H1 (cell line): ENCODE data around the gene CMSS1. TPM values are rescaled to one million over a fixed set of nuclear protein-coding genes. Genes with fewer than 3 reads are reported as not detected.

Experiments
- CTCF ChIA-PET: fragments of 300-600 bp; sonication (Branson Sonifier 250); formaldehyde crosslinking; loops from one replicate; lab custom pipeline; 2021; ENCODE audit not compliant: partially characterized antibody; lab: Charles Lee
- POLR2A ChIA-PET: fragments of 300-600 bp; sonication (Branson Sonifier 250); formaldehyde crosslinking; loops from one replicate; lab custom pipeline; 2021; ENCODE audit warnings: inconsistent platforms; ENCODE audit not compliant: partially characterized antibody; lab: Charles Lee
- DNase-seq, 2 experiments: peaks; one replicate each; pipeline versions ENCODE4 v3.0.0 to v3.0.0-alpha.2; 2010 to 2022; ENCODE audit warnings: low spot score in 2 of 2, low read depth in 1 of 2, mixed read lengths in 1 of 2
- FAIRE-seq: peaks from 2 replicates; lab custom pipeline; 2011; peaks lifted over from hg19 to GRCh38; lab: Jason Lieb, UNC
- H2AFZ ChIP-seq: 2 replicates; pipeline ENCODE4 v1.8.1; 2012; ENCODE audit warnings: low read length, inconsistent platforms
- H2AK5ac ChIP-seq: 2 replicates; pipeline ENCODE4 v1.6.1; 2013; ENCODE audit warnings: low read depth, low read length
- H2BK120ac ChIP-seq: replicated peaks from 2 replicates; pipeline ENCODE3; 2013; ENCODE audit warnings: low read depth, low read length, inconsistent platforms
- H2BK12ac ChIP-seq: 2 replicates; pipeline ENCODE4 v1.6.1; 2013; ENCODE audit warnings: low read depth, low read length
- H2BK15ac ChIP-seq: 2 replicates; pipeline ENCODE4 v1.6.1; 2013; ENCODE audit warnings: low read length
- H2BK20ac ChIP-seq: 2 replicates; pipeline ENCODE4 v1.6.1; 2013; ENCODE audit warnings: low read length
- H2BK5ac ChIP-seq: 2 replicates; pipeline ENCODE4 v1.6.1; 2013; ENCODE audit warnings: low read depth, low read length
- H3K14ac ChIP-seq: 2 replicates; pipeline ENCODE4 v1.6.1; 2013; ENCODE audit warnings: inconsistent platforms; ENCODE audit not compliant: insufficient read length
- H3K18ac ChIP-seq: 2 replicates; pipeline ENCODE4 v1.6.1; 2013; ENCODE audit warnings: low read length; ENCODE audit errors: extremely low read depth
- H3K23ac ChIP-seq: 2 replicates; pipeline ENCODE4 v1.6.1; 2013; ENCODE audit warnings: inconsistent platforms; ENCODE audit not compliant: insufficient read length
- H3K23me2 ChIP-seq: 2 replicates; pipeline ENCODE4 v1.6.1; 2013; ENCODE audit warnings: low read depth, low read length
- H3K27ac ChIP-seq: 2 replicates; pipeline ENCODE4 v1.6.1; 2011; ENCODE audit warnings: low read depth, low read length, inconsistent platforms
- H3K27me3 ChIP-seq, 4 experiments: replicated peaks in 1 of 4; 1 replicate in 1 of 4; 2 replicates in 3 of 4; pipeline versions ENCODE4 v1.6.1 to v1.8.1; 2011 to 2013; ENCODE audit warnings: low read length in 3 of 4, mild to moderate bottlenecking in 3 of 4, inconsistent platforms in 2 of 4, mixed read lengths in 2 of 4, moderate library complexity in 1 of 4; ENCODE audit not compliant: control insufficient read depth in 3 of 4, insufficient read depth in 3 of 4; ENCODE audit errors: extremely low read depth in 1 of 4
- H3K36me3 ChIP-seq, 4 experiments: 2 replicates each; pipeline versions ENCODE4 v1.6.1 to v1.8.1; 2011 to 2013; ENCODE audit warnings: mild to moderate bottlenecking in 4 of 4, low read length in 3 of 4, moderate library complexity in 2 of 4, control low read depth in 1 of 4, inconsistent platforms in 1 of 4; ENCODE audit not compliant: insufficient read depth in 4 of 4, control insufficient read depth in 2 of 4
- H3K4ac ChIP-seq: replicated peaks from 2 replicates; pipeline ENCODE3; 2013; ENCODE audit warnings: low read length, low read depth, mixed read lengths, inconsistent platforms; ENCODE audit not compliant: insufficient read length
- H3K4me1 ChIP-seq, 4 experiments: replicated peaks in 1 of 4; 1 replicate in 1 of 4; 2 replicates in 3 of 4; pipeline versions ENCODE4 v1.6.1 to v1.8.1; 2011 to 2013; ENCODE audit warnings: low read length in 3 of 4, inconsistent platforms in 2 of 4, mixed read lengths in 1 of 4; ENCODE audit not compliant: insufficient read depth in 4 of 4, control insufficient read depth in 3 of 4
- H3K4me2 ChIP-seq, 2 experiments: 2 replicates each; pipeline versions ENCODE4 v1.6.1 to v1.8.1; 2011 to 2013; ENCODE audit warnings: low read depth in 2 of 2, low read length in 2 of 2, control low read depth in 1 of 2, inconsistent platforms in 1 of 2, mild to moderate bottlenecking in 1 of 2; ENCODE audit not compliant: insufficient read depth in 1 of 2
- H3K4me3 ChIP-seq, 4 experiments: fragments of 200-600, 300-600 bp in 1 of 4; sonication (generic), shearing (Covaris generic), sonication (Bioruptor Twin) in 1 of 4; 2 replicates each; pipeline versions ENCODE4 v1.5.1 to v1.8.1; 2011 to 2016; ENCODE audit warnings: low read length in 4 of 4, low read depth in 3 of 4, control low read depth in 2 of 4, inconsistent platforms in 2 of 4, mild to moderate bottlenecking in 2 of 4, mixed read lengths in 1 of 4, moderate library complexity in 1 of 4; ENCODE audit not compliant: insufficient read depth in 2 of 4; ENCODE audit errors: extremely low read depth in 1 of 4
- H3K56ac ChIP-seq: replicated peaks from 2 replicates; pipeline ENCODE3; 2013; ENCODE audit warnings: low read depth, mild to moderate bottlenecking, mixed read lengths, low read length, inconsistent platforms; ENCODE audit not compliant: insufficient read length
- H3K79me1 ChIP-seq: 2 replicates; pipeline ENCODE4 v1.6.1; 2013; ENCODE audit warnings: low read depth, low read length, control low read depth
- H3K79me2 ChIP-seq, 2 experiments: 2 replicates each; pipeline versions ENCODE4 v1.6.1 to v1.8.1; 2012 to 2013; ENCODE audit warnings: low read length in 2 of 2, mild to moderate bottlenecking in 2 of 2, inconsistent platforms in 1 of 2; ENCODE audit not compliant: insufficient read depth in 2 of 2, control insufficient read depth in 1 of 2
- H3K9ac ChIP-seq, 4 experiments: replicated peaks in 1 of 4; 1 replicate in 1 of 4; 2 replicates in 3 of 4; pipeline versions ENCODE4 v1.6.1 to v1.8.1; 2011 to 2013; ENCODE audit warnings: low read depth in 3 of 4, low read length in 3 of 4, control low read depth in 2 of 4, mild to moderate bottlenecking in 2 of 4, moderate library complexity in 2 of 4, inconsistent platforms in 1 of 4; ENCODE audit errors: extremely low read depth in 1 of 4
- H3K9me3 ChIP-seq, 2 experiments: 2 replicates each; pipeline versions ENCODE4 v1.6.1 to v1.8.1; 2012 to 2013; ENCODE audit warnings: mild to moderate bottlenecking in 2 of 2, moderate library complexity in 2 of 2, control low read depth in 1 of 2, inconsistent platforms in 1 of 2, low read depth in 1 of 2, low read length in 1 of 2, mixed read lengths in 1 of 2; ENCODE audit not compliant: insufficient read depth in 2 of 2
- H4K20me1 ChIP-seq, 2 experiments: replicated peaks in 1 of 2; 2 replicates each; pipeline versions ENCODE3 to v1.8.1; 2011 to 2013; ENCODE audit warnings: inconsistent platforms in 2 of 2, low read length in 2 of 2, mild to moderate bottlenecking in 1 of 2; ENCODE audit not compliant: insufficient read depth in 2 of 2, control insufficient read depth in 1 of 2
- H4K5ac ChIP-seq: 2 replicates; pipeline ENCODE4 v1.6.1; 2013; ENCODE audit warnings: low read length, low read depth, mixed read lengths, inconsistent platforms; ENCODE audit not compliant: insufficient read length
- H4K8ac ChIP-seq: 2 replicates; pipeline ENCODE4 v1.8.0; 2013; ENCODE audit warnings: mild to moderate bottlenecking, moderate library complexity, low read length, inconsistent platforms; ENCODE audit not compliant: insufficient read depth; ENCODE audit errors: extremely low read depth
- H4K91ac ChIP-seq: replicated peaks from 2 replicates; pipeline ENCODE3; 2013; ENCODE audit warnings: low read length, mixed read lengths, inconsistent platforms; ENCODE audit not compliant: insufficient read length
- E2F6 ChIP-seq: IDR thresholded peaks from 2 replicates; pipeline ENCODE4 v1.6.1; 2012; ENCODE audit warnings: inconsistent platforms
- GTF2F1 ChIP-seq: IDR thresholded peaks from 2 replicates; pipeline ENCODE4 v1.6.1; 2012; ENCODE audit warnings: low read depth, low read length, improper control_type of control experiment, borderline replicate concordance
- JUN ChIP-seq: IDR thresholded peaks from 2 replicates; pipeline ENCODE4 v1.6.1; 2011; ENCODE audit warnings: low read depth, mild to moderate bottlenecking, improper control_type of control experiment, low read length
- MAX ChIP-seq: IDR thresholded peaks from 2 replicates; pipeline ENCODE4 v1.6.1; 2012; ENCODE audit warnings: inconsistent platforms
- SP1 ChIP-seq: IDR thresholded peaks from 2 replicates; pipeline ENCODE4 v1.6.1; 2011; ENCODE audit warnings: low read depth, low read length
- TCF12 ChIP-seq: IDR thresholded peaks from 2 replicates; pipeline ENCODE4 v1.6.1; 2011; ENCODE audit warnings: low read depth, mild to moderate bottlenecking, low read length
- WGBS, 2 experiments: shearing (Covaris generic) in 1 of 2; methylation state at CpG; one replicate each; pipeline versions ENCODE4 v1.1.6 to v1.1.7; 2013 to 2015; ENCODE audit warnings: low lambda C conversion rate in 2 of 2, mixed read lengths in 2 of 2, inconsistent platforms in 1 of 2, low coverage in 1 of 2, missing lambda C conversion rate in 1 of 2; ENCODE audit not compliant: insufficient replicate concordance in 2 of 2, insufficient coverage in 1 of 2, insufficient read length in 1 of 2; ENCODE audit errors: extremely low coverage in 1 of 2, missing lambda C conversion rate in 1 of 2; 5-methylcytosine and 5-hydroxymethylcytosine counted together
- polyA plus RNA-seq, 7 experiments: library from polyadenylated mRNA; depleted of rRNA in 3 of 7; stranded (reverse) in 5 of 7; unstranded in 2 of 7; fragments of >200 nt in 5 of 7; fragments of 200-250 nt in 2 of 7; gene quantifications; 1 replicate in 5 of 7; 2 replicates in 1 of 7; 4 replicates in 1 of 7; pipeline versions ENCODE4 v1.2.1 to v1.2.3, GENCODE V29; 2011 to 2013; ENCODE audit warnings: missing spikeins in 2 of 7, mixed read lengths in 2 of 7
- total RNA-seq: library from RNA; stranded (reverse); fragmentation: NEBNext Ultra II Directional; extraction: Animal tissue kit (Norgen Biotek cat#: 25700); gene quantifications from 2 replicates; pipeline ENCODE4 v1.2.1, GENCODE V29; 2021

CMSS1 gene
- total and polyA plus RNA-seq, 2 of the 8 experiments (the other 6 are each of a cell fraction or from before 2014, with no cell fraction given) = 15.2 to 75.1 TPM

- peak overlapping the region; percentile 12 for H4K91ac ChIP-seq
- no peak overlapping the region for H2AFZ ChIP-seq
- H4K20me1 ChIP-seq = no peaks in the 10 kb centered on the region
- no peak overlapping the region; the same call in 1 of the 2 replicates for H3K18ac ChIP-seq
- CTCF ChIA-PET = no interaction called here
- H3K79me2 ChIP-seq = no peaks in the 10 kb centered on the region
- FAIRE-seq = peak; percentile 85
- peak overlapping the region; percentile 95; the same call in 1 of the 2 replicates for H2BK5ac ChIP-seq
- H3K23me2 ChIP-seq = no peaks in the 10 kb centered on the region; the same call in 1 of the 2 replicates
- H3K9me3 ChIP-seq = no peaks in the 10 kb centered on the region
- peak overlapping the region; percentile 96 for H2AK5ac ChIP-seq
- H4K5ac ChIP-seq = no peak overlapping the region
- no peak overlapping the region for H3K23ac ChIP-seq
- H3K14ac ChIP-seq = no peak overlapping the region
- H3K4me2 ChIP-seq = peak overlapping the region; percentile 45 to 80; a peak in 3 of 4 replicates
- no peak overlapping the region for H4K8ac ChIP-seq
- H3K4ac ChIP-seq = no peak overlapping the region
- H3K9ac ChIP-seq = peak overlapping the region in 1 of 4 experiments; percentile 6; a peak in 1 of 7 replicates
- H3K27me3 ChIP-seq = no peaks in the 10 kb centered on the region; a peak in 1 of 7 replicates
- no peaks in the 10 kb centered on the region for H3K36me3 ChIP-seq
- WGBS, 2 experiments = 3% methylated on average over 3 of the region's 3 CpGs; no CpG with 5 or more reads in 1 of the 2 experiments
- H3K79me1 ChIP-seq = no peaks in the 10 kb centered on the region
- H3K27ac ChIP-seq = peak overlapping the region; percentile 53
- DNase-seq = peak in 1 of 2 experiments; percentile 31
- H2BK20ac ChIP-seq = peak overlapping the region; percentile 28; the same call in 1 of the 2 replicates
- peaks cover 0 to 17% (median 12%) of the 10 kb centered on the region in 4 experiments; a peak in 5 of 7 replicates for H3K4me1 ChIP-seq
- no peak overlapping the region for H2BK120ac ChIP-seq
- no peak overlapping the region for H2BK15ac ChIP-seq
- POLR2A ChIA-PET = no interaction called here
- peak overlapping the region in 1 of 4 experiments; percentile 35; a peak in 1 of 8 replicates for H3K4me3 ChIP-seq
- H3K56ac ChIP-seq = no peak overlapping the region
- peak overlapping the region; percentile 99; the same call in 1 of the 2 replicates for H2BK12ac ChIP-seq
- TF ChIP-seq JUN (0 out of 2 replicates have a peak, but pooled peaks have one; percentile 73), TCF12 (peak; percentile 89; the same call in 1 of the 2 replicates), SP1 (peak; percentile 60; the same call in 1 of the 2 replicates), MAX (peak; percentile 68), GTF2F1 (no peak), E2F6 (peak; percentile 85)
Measured at GRCh38 chr3:100210772-100211135, 393.1 kb downstream of the CMSS1 start.
